ENCODE results near the gene BCKDHA.
"Not testable (repeated sequence)": the region's sequence is repeated elsewhere in the genome, so short reads cannot be mapped to it uniquely, and the experiment has no call there.

BCKDHA gene

GRCh38 chr19:41367848-41368301, 29.7 kb upstream of the BCKDHA start:
- peak; percentile 80 for DNase-seq

GRCh38 chr19:41369769-41370168, 27.8 kb upstream of the BCKDHA start:
- no peak for DNase-seq

- not testable (repeated sequence) for DNase-seq
Observed at GRCh38 chr19:41371119-41371518, 26.5 kb upstream of the BCKDHA start.

- no peak for DNase-seq
Observed at GRCh38 chr19:41371541-41371940, 26.1 kb upstream of the BCKDHA start.

GRCh38 chr19:41372501-41372900, 25.1 kb upstream of the BCKDHA start:
- DNase-seq = no peak

GRCh38 chr19:41373993-41374392, 23.6 kb upstream of the BCKDHA start:
- no peak for DNase-seq

- DNase-seq = no peak
Observed at GRCh38 chr19:41376241-41376997, 21.2 kb upstream of the BCKDHA start, which contains the start of gene TMEM91. Gene TMEM91, plus strand, starts transcription at chr19:41376533. Its CDS starts 1,777 bp downstream, at chr19:41378310.

GRCh38 chr19:41376998-41377365, 20.6 kb upstream of the BCKDHA start:
- no peak for DNase-seq

GRCh38 chr19:41377977-41378709, 19.5 kb upstream of the BCKDHA start:
- DNase-seq = no peak

GRCh38 chr19:41381536-41381935, 16.1 kb upstream of the BCKDHA start:
- DNase-seq = not testable (repeated sequence)

GRCh38 chr19:41384351-41384750, 13.3 kb upstream of the BCKDHA start:
- no peak for DNase-seq

GRCh38 chr19:41386442-41386841, 11.2 kb upstream of the BCKDHA start:
- DNase-seq = no peak

GRCh38 chr19:41391618-41392017, 6.0 kb upstream of the BCKDHA start:
- DNase-seq = no peak

GRCh38 chr19:41392775-41393174, 4.8 kb upstream of the BCKDHA start:
- DNase-seq = no peak

- DNase-seq = no peak
Observed at GRCh38 chr19:41395355-41395754, 2.3 kb upstream of the BCKDHA start.

GRCh38 chr19:41398050-41398418, 416 bp downstream of the BCKDHA start:
- DNase-seq = no peak

GRCh38 chr19:41398598-41398997, 980 bp downstream of the BCKDHA start:
- peak; percentile 28 for DNase-seq

- no peak for DNase-seq
Observed at GRCh38 chr19:41399091-41399490, 1.5 kb downstream of the BCKDHA start.

- DNase-seq = no peak
Observed at GRCh38 chr19:41399525-41399924, 1.9 kb downstream of the BCKDHA start.

- no peak for DNase-seq
Observed at GRCh38 chr19:41401483-41401882, 3.9 kb downstream of the BCKDHA start.

- no peak for DNase-seq
Observed at GRCh38 chr19:41402010-41402409, 4.4 kb downstream of the BCKDHA start.

GRCh38 chr19:41403181-41403970, 5.8 kb downstream of the BCKDHA start:
- no peak for DNase-seq

GRCh38 chr19:41405776-41406175, 8.2 kb downstream of the BCKDHA start:
- no peak for DNase-seq

Measured in hematopoietic multipotent progenitor cell treated with erythropoietin and hydrocortisone succinate and interleukin-3 and kit ligand, for 8 days (in vitro differentiated cells).